Fibroblast of peridontal ligament (primary cell): Measurements from ENCODE around the gene LIMS2.

Source experiments
- DNase-seq: peaks from one replicate; pipeline ENCODE4 v3.0.0-alpha.2; 2010; ENCODE audit errors: extremely low read depth

The LIMS2 gene

GRCh38 chr2:127634066-127634617, 41.2 kb downstream of the LIMS2 start:
- DNase-seq = no peak

- no peak for DNase-seq
Observed at GRCh38 chr2:127633556-127634065, 41.7 kb downstream of the LIMS2 start.

GRCh38 chr2:127632592-127633489, 42.5 kb downstream of the LIMS2 start:
- no peak for DNase-seq

GRCh38 chr2:127631997-127632581, 43.2 kb downstream of the LIMS2 start:
- no peak for DNase-seq

- DNase-seq = no peak
Observed at GRCh38 chr2:127631541-127631996, 43.8 kb downstream of the LIMS2 start.

GRCh38 chr2:127630864-127631540, 44.3 kb downstream of the LIMS2 start:
- no peak for DNase-seq

GRCh38 chr2:127630096-127630863, 45.0 kb downstream of the LIMS2 start:
- no peak for DNase-seq

- no peak for DNase-seq
Observed at GRCh38 chr2:127629637-127630036, 45.7 kb downstream of the LIMS2 start.

- no peak for DNase-seq
Observed at GRCh38 chr2:127628767-127629614, 46.3 kb downstream of the LIMS2 start.

- no peak for DNase-seq
Observed at GRCh38 chr2:127627740-127628571, 47.4 kb downstream of the LIMS2 start.

- DNase-seq = no peak
Observed at GRCh38 chr2:127626917-127627739, 48.2 kb downstream of the LIMS2 start.

GRCh38 chr2:127626175-127626574, 49.2 kb downstream of the LIMS2 start:
- no peak for DNase-seq

- no peak for DNase-seq
Observed at GRCh38 chr2:127625572-127625951, 49.8 kb downstream of the LIMS2 start.

- DNase-seq = no peak
Observed at GRCh38 chr2:127624756-127625571, 50.4 kb downstream of the LIMS2 start.

- no peak for DNase-seq
Observed at GRCh38 chr2:127624320-127624755, 51.0 kb downstream of the LIMS2 start.

GRCh38 chr2:127623388-127624319, 51.7 kb downstream of the LIMS2 start:
- DNase-seq = no peak
